ENCODE measurements around the gene ZNF358.

DNA sequence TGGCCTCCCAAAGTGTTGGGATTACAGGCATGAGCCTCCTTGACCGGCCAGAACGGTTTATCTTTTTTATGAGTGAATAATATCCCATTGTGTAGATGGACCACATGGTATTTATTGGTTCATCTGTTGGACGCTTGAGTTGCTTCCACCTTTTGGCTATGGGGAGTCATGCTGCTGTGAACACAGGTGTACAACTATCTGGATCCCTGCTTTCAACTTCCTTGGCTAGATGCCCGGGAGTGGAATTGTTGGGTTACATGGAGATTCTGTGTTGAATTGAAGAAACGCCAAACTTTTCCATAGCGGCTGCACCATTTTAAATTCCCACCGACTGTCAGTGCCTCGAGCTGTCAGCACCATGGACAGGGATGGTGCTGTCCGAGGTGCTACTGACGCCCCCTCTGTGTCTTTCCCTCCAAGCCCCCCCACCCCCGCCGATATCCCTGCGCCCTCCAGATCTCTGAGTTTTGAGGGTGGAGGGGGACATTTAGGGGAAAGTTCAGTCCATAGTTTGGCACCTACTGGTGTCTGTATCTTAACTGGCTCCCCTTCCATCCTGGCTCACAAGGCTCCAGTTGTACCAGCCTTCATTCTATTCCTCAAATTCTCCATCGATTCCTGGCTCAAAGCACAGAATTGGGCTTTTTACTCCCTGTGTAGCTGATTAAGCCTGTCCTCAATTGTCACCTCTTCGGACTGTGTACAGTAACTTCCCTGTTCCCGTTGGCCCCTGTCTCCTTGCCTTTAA is 46.9 kb downstream of the ZNF358 start:
- no peak for TF ChIP-seq CTCF (IDR thresholded peaks at IDR 0.05; ENCODE audit: insufficient read depth, low read depth, low read length)
- TF ChIP-seq EZH2 (IDR thresholded peaks at IDR 0.05; ENCODE audit: insufficient read depth, low read length), result no peak
